NCI-H748 (cell line): ENCODE data around the gene RNF126.

Experiments used
- DNase-seq: peaks from one replicate; lab custom pipeline; 2025; ENCODE audit not compliant: unreplicated experiment; lab: John Stamatoyannopoulos, UW

Gene RNF126

DNA sequence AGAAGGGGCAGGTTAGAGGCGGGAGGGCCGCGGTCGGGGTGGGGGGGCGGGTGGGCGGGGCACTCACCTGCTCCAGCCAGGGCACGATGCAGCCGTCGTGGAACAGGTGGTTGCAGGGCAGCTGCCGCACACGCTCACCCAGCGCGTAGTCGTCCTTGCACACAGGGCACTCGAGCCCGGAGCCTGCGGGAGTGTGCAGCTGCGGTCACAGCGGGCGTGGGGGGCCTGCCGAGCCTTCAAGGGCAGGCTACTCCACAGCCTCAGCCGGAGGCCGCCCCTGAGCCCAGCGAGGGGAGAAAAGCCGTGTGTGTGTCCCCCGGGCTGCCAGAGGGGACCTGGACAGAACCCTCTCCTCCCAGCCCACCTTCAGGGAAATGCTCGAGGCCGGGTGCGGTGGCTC, 14.7 kb downstream of the RNF126 start:
- no peak for DNase-seq

DNA sequence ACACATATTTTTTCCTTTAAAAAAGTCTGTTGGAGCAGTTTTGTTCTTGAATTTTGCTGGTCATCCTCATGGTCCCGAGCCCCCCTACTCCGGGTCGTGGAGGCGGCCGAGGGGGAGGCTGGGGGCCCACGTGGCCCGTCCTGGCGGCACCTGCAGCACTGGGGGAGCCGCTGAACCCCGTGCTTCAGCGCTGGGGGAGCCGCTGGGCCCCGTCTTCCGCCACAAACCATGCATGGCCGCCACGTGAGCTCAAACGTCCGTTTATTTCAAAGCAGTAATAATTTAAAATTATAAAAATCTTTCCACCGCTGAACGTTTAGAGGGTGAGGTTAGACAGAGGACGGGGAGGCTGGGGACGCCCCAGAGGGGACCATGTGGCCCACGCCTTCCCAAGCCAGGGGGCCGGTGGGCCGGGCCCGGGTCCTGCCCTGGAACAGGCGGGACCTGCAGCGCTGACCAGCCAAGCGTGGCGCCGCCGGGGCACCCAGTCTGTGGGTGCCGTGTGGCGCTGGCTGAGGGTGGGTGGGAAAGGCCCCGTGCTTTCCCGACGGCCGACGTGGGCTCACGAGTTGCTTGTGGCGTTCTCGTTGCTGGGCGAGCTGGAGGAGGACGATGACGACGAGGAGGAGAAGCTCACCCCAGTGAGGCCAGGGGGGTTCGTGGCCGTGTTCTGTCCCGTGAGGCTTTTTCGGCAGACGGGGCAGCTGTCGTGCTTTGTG, 15.3 kb downstream of the RNF126 start:
- no peak for DNase-seq

DNA sequence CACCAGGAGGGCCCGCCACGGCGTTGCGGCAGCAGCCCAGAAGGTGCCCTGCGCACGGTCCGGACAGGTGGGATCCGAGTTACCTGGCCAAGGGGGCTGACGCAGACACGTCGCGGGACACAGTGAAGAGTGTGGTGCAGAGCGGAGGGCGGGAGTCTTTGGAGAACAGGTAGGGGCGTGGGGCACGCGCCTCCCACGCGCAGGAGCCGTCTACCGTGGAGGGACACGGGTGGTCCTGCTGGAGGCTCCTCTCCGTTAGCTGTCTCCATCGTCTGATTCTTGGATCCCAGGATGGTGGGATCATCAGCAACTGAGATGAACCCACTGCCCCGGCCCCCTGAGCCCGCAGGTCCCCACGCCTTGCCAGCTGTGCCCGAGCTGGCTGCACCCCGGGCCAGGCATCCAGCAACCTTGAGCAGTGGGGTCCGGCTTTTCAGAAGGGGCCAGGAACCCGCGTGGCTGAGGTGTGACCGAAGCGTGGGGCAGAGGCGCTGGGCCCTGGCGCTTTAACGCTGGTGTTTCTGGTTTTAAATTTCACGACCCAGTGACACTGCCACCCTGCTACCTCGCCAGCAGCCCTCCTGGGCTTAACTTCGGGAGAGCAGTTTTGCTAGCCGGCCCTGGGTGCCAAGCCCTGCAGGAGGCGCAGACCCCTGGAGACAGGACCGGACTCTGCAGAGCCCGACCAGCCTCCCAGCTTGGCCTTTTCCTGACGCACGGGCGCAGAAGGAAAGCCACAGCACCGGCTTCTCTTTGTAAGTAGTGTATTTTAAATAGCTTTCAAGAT, 16.0 kb downstream of the RNF126 start:
- DNase-seq = no peak

DNA sequence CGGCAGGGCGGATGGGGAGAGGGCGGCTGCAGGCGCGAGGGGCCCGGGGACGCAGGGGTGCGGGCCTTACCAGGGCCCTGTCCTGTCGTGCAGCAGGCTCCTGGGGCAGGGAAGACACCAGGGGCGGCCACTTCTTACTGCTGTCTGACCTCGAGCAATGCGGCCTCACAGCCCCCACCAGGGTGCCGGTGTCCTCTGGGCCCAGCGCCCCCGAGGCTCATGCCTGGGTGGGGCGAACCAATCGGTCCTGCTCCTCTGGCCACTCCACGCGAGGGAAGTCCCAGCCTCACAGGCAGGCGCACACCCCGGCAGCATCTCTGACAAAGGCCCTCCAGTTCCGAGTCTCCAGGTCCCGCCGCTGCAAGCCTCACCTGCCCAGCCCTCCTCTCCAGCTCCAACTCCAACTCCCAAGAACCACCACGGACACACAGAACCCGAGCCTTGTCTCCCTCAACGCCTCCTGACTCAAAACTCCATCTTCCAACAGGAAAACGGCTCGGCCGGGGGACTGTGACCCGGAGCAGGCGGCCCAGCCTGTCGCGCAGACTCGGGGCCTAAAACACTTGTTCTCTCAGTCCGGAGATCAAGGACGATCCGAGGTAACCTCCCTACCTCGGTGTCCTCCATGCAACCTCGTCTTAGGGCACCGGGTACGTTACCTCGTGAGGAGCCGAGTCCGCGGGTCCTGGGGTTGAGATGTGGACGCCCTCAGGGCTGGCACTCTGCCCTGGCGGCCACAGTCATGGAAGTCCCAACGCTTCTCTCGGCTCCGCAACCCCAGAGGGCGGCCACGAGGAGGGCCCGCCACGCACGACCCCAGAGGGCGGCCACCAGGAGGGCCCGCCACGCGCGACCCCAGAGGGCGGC, 16.9 kb downstream of the RNF126 start:
- DNase-seq = no peak

DNA sequence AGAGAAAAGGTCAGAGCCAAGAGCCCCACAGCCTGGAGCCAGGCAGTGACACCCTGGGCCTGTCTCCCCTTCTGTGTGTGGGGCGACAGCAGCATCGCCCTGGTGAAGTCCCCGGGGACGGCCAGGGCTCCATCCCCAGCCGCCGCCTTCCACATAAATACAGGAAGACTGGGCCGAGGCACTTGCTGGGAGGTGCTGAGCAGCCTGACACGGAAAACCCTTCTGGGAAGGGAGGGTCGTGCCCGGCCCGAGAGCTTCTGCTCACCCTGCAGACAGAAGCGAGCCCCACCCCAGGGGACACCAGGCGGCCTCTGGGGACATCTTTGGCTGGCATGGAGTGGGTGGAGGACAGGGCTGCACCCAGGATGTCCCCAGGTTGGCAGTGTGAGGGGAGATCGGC, 18.2 kb downstream of the RNF126 start:
- no peak for DNase-seq

DNA sequence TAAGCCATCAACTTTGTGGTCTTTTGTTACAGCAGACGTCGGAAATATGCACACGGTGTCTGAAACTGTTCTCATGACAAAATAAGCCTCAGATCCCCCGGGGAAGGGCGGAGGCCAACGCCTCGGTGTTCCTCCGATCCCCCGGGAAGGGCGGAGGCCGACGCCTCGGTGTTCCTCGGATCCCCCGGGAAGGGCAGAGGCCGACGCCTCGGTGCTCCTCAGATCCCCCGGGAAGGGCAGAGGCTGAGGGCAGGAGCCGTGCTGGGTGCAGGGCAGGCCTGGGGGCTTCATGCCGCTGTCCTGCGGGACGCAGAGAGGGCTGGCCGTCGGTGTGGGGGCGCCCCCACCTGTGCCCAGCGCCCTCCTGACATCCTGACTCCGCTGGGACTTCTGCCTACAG, 18.7 kb downstream of the RNF126 start:
- DNase-seq = no peak

DNA sequence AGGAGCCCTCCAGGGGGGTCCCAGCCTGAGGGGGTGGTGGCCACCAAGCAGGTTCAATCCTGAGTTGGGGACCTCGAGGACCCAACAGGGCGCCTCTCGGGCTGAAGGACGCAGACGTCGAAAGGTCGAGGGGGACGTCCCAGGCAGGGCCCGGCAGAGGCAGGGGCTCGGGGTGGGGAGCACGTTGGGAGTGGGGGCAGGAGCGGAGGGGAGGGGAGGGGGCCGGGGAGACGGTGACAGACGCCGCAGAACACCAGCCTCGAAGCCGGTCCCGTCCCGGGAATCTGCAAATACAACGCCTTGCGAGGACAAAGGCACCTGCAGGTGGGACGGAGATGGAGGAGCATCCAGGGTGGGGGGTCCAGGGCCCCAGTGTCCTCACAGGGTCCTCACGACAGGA, 19.3 kb downstream of the RNF126 start:
- DNase-seq = no peak

DNA sequence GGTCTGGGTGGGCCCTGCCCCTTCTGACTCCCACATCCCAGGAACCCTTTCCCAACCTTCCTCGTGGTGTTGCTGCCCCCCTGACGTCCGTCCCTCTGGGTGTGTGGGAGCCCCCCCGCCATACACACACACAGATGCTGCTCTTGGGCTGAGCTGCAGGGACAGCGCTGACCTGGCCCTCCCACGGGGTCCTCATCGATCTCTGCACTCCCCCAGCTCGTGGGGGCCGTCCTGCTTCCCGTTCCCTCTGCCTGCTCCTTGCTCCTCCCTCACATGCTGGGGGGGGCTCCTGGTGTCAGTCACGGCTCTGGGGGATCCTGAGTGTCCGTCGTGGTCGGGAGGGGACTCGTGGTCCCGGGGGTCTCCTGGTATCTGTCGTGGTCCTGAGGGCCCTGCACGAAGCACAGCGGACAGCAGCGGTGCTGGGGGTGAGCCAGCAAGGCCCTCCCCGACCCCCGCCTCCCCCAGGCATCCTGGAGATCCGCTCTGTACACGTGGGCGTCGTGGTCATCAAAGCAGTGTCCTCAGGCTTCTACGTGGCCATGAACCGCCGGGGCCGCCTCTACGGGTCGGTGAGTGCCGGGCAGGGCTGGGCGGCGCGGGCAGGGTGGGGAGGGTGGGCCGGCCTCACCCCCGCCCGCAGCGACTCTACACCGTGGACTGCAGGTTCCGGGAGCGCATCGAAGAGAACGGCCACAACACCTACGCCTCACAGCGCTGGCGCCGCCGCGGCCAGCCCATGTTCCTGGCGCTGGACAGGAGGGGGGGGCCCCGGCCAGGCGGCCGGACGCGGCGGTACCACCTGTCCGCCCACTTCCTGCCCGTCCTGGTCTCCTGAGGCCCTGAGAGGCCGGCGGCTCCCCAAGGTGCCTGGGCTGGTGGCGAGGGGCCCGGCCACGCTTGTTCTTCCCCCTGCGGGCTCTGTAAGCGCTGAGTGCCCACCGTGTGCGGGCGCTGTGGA, 20.0 kb downstream of the RNF126 start:
- no peak for DNase-seq

DNA sequence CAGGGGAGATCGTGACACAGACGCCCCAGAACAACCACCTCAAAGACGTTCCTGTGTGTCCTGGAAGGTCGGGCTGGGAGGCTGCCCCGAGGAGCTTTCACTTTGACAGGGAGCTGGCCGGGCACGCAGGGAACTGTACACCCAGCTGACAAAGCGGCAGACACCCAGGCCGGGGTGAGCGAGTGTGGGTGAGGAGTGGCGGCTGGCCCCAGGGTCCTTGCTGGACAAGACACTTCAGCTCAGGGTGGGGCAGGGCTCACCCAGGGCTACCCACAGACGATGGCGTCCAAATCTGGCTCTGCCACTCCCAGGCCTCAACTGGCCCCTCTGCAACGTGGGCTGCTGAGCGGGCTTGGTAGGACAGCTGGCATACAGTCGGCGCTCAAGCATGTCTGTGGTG, 21.3 kb downstream of the RNF126 start:
- no peak for DNase-seq

DNA sequence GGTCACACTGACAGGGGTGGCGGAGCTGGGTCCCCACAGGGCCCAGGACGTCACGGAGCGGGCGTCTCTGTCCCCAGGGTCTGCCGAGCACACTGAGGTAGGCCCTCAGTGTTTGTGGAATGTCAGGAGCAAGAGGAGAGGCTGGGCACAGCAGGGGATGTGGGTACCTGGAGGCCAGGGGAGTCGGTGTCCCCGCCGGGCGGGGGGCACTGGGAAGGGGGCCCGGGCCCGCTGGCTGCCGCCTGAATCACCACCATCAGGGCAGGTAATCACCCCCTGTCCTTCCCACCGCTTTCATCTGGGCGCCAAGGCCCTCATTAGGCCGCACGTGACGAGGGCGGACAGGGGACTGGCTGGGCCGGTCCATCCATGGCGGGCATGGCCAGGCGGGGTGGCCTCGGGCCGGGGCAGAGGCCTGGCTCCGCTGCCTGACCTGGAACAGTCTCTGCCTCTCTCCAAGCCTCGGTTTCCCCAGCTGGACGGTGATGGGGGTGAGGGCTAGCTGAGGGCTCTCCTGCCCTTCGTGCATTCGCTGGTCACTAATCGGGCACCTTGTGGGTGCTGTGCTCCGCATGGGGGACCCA, 22.3 kb downstream of the RNF126 start:
- DNase-seq = no peak

DNA sequence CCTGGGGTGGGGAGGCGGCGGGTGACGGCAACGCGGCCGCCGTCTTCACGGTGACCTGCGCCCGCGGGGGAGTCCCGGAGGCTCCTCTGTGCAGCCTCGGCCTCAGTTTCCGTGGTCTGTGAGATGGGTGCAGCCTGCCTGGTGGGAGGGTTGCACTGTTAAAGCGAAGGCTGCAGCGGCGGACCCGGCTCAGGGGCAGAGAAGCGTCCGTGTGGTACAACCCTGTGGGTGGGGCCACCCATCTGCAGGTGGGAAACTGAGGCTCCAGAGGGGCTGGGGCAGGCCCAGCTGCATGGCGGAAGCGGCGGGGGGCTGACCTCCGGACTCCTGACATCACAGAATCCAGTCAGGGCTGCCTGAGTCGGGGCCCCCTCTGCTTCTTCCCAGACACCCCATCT, 22.9 kb downstream of the RNF126 start:
- no peak for DNase-seq

DNA sequence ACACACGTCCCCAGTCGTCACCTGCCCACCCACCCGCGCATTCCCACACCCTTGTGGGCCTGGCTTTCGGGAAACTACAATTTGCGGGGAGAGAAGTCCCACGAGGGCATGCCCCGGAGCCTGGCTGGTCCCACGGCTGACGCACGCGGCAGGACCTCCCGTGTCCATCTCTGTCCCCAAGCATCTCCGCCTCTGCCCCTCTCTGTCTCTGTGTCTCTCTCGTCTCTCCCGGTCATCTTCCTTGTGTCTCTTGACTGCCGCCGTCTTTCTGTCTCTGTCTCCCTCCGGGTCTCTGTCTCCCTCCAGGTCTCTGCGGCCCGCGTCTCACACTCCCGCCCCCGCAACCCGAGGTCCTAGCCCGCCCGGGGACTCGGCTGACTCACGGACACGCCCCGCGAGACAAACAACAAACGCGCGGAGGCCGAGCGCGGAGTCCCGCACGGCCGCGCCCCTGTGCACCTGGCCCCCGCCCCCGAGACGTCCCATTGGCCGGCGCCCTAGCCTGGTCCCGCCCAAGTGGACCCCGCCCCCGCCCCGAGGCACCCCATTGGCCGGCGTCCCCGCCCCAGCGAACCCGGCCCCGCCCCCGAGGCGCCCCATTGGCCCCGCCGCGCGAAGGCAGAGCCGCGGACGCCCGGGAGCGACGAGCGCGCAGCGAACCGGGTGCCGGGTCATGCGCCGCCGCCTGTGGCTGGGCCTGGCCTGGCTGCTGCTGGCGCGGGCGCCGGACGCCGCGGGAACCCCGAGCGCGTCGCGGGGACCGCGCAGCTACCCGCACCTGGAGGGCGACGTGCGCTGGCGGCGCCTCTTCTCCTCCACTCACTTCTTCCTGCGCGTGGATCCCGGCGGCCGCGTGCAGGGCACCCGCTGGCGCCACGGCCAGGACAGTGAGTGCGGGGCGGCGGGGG, 23.5 kb downstream of the RNF126 start, which contains the start of gene FGF22:
FGF22 (plus strand) TSS at position 627 of the 908 bp plus-strand sequence; CDS start at position 674, 47 bp downstream.
- DNase-seq = peak; percentile 83

DNA sequence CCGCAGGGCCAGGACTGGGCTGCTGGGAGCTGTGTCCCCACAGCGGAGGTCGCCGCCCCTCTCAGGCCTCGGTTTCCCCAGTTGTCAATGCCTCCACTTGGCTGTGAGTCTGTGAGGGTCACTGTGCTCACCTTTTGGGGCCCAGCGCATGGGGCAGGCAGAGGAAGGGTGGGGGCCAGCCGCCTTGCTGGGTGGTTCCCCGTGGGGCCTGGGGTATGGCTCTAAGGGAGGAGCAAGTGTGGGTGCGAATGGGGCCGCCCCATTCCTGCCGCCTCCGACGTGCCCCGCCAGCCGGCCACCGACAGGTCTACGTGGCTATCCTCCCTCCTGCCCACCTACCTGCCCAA, 24.1 kb downstream of the RNF126 start:
- no peak for DNase-seq

DNA sequence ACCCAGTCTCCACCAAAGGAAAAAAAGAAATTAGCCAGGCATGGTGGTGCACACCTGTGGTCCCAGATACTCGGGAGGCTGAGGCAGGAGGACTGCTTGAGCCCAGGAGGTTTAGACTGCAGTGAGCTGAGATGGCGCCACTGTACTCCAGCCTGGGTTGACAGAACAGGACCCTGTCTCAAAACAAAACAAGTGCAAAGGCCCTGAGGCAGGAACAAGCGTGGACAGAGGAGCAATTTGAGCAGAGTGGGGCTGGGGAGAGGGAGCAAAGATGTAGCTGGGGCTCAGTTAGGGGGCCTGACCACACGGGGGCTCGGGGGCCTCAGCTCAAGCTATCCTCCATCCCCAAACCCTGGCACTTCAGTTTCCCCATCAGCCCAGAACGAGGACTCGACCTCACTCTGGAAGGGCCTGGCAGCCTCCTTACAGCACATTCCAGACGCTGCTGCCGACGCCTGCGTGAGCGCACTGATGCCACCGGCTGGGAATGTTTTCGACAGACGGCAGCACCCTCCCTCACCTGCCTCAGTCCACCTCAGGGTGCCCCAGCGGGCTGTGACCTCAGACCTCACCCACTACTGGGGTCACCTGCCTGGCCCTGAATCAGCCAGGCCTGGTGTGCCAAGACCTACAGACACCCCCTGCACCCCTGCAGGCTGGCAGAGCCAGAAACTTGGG, 27.9 kb downstream of the RNF126 start:
- no peak for DNase-seq

DNA sequence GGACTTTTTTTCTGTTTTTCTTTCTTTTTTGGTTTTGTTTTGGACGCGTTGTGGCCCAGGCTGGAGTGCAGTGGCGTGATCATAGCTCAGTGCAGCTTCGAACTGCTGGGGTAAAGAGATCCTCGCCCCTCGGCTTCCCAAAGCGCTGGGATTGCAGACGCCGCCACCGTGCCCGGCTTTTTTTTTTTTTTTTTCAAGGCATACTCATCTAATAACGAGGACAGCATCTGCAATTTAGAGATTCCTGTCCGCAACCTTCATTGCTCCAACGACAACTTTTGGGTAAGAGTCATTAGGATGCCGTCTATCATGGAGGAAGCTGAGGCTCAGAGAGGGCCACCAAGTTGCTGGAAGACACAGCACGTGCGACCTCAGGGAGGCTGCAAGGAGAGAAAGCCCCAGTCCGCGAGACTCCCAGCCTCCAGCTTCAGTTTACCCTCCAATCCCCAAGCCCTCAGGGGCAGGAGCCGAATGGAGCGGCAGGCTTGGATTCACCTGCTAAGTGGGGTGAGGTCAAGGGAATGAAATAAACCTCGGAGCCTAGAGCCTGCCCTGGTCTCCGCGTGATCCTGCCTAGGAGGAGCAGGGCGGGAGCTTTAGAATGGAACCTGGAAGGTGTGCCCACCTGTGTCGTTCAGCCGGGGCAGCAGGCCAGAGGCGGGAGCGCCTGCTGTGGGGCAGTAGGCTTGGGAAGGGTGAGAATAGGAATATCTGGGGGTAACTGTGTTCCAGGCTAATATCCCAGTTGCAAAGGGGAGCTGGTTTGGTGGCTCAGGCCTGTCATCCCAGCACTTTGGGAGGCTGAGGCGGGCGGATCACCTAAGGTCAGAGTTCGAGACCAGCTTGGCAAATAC, 29.0 kb downstream of the RNF126 start:
- DNase-seq = peak; percentile 14

DNA sequence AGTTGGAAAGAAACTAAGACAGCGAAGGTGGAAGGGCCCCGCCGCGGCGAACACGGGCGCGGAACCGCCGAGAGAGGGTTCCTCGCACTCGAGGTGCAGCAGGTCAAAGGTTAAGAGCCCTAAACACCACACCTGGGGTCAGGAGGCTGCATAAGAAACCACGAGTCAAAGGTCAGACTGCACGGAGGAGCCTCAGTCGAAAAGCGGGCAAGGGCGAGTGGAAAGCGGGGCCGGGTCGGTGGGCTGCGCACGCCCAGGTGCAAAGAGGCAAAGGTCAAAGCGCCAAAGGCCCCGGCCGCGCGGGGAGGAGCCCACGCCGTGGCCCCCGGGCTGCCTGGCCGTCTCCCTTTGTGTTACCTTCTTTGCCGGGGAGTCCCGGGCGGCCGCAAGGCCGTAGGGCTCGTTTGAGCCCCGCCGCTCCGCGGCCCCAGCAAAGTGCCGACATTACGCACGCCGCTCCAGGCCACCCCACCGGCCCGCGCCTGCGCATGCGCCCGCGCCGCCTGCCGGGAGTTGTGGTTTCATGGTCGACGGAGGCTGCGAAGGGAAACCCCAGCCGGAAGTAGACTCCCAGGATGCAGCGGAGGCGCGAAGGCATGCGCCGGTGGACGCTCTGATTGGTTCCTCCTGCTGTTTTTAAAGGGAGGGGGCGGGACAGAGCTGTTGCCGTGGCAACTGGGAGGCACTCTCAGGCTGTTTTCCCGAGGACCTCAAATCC, 29.8 kb downstream of the RNF126 start, which contains the start of gene POLRMT:
POLRMT (minus strand) TSS at position 470 of the 718 bp plus-strand sequence; CDS start at position 445, 25 bp downstream.
- DNase-seq = peak; percentile 95

DNA sequence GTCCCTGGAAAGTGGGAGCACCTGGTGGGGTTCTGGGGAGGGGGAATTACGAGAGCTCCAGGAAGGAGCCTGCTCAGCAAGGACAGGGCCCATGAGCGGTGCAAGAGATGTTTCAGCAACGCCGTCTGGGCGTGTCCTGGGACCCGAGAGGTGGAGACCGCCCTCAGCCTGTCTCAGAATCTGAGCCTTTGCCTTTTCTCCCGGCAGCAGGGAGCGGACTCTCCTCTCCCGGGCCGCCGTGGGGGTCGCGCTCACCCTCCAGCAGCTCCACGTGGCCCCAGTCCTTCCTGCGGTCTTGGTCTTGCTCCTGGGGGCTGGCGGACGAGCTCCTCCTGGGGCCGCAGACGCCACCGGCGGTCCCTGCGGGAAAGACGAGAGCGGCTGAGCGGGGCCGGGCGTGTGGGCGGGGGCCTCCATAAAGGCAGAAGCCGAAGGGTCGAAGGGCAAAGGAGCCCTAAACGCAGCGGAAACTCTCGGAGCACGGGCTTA, 30.4 kb downstream of the RNF126 start:
- peak; percentile 26 for DNase-seq
